ENCODE results near the gene LONP1.
"Not testable (repeated sequence)": the region's sequence is repeated elsewhere in the genome, so short reads cannot be mapped to it uniquely, and the experiment has no call there.

Gene LONP1

GRCh38 chr19:5713228-5713627 lies 6.7 kb downstream of the LONP1 start:
- no peak for DNase-seq (ENCODE audit: low spot score)

- DNase-seq (ENCODE audit: low spot score) = no peak
Measured at GRCh38 chr19:5711713-5712161, 8.2 kb downstream of the LONP1 start.

GRCh38 chr19:5711025-5711424 lies 8.9 kb downstream of the LONP1 start:
- DNase-seq (ENCODE audit: low spot score) = no peak

- DNase-seq (ENCODE audit: low spot score) = no peak
Measured at GRCh38 chr19:5707576-5708575, 12.1 kb downstream of the LONP1 start.

GRCh38 chr19:5706876-5707573 lies 12.9 kb downstream of the LONP1 start:
- no peak for DNase-seq (ENCODE audit: low spot score)

GRCh38 chr19:5705552-5705951 lies 14.4 kb downstream of the LONP1 start:
- DNase-seq (ENCODE audit: low spot score) = no peak

- no peak for DNase-seq (ENCODE audit: low spot score)
Measured at GRCh38 chr19:5703819-5704818, 15.8 kb downstream of the LONP1 start.

GRCh38 chr19:5702053-5702410 lies 17.9 kb downstream of the LONP1 start:
- not testable (repeated sequence) for DNase-seq (ENCODE audit: low spot score)

GRCh38 chr19:5700455-5701092 lies 19.4 kb downstream of the LONP1 start:
- DNase-seq (ENCODE audit: low spot score) = no peak

- DNase-seq (ENCODE audit: low spot score) = no peak
Measured at GRCh38 chr19:5698635-5699422, 21.1 kb downstream of the LONP1 start.

GRCh38 chr19:5697890-5698634 lies 21.9 kb downstream of the LONP1 start:
- DNase-seq (ENCODE audit: low spot score) = no peak

GRCh38 chr19:5697022-5697889 lies 22.7 kb downstream of the LONP1 start:
- no peak for DNase-seq (ENCODE audit: low spot score)

GRCh38 chr19:5696196-5697021 lies 23.5 kb downstream of the LONP1 start:
- no peak for DNase-seq (ENCODE audit: low spot score)

- DNase-seq (ENCODE audit: low spot score) = no peak
Measured at GRCh38 chr19:5695649-5696195, 24.2 kb downstream of the LONP1 start.

GRCh38 chr19:5694956-5695648 lies 24.8 kb downstream of the LONP1 start:
- DNase-seq (ENCODE audit: low spot score) = no peak

- DNase-seq (ENCODE audit: low spot score) = no peak
Measured at GRCh38 chr19:5694167-5694955, 25.6 kb downstream of the LONP1 start.

Data from SW480 (cell line).